GM12874 (cell line): Measurements from ENCODE around the gene HMGCR.

Source experiments
- CTCF ChIP-seq: IDR thresholded peaks from 2 replicates; pipeline ENCODE4 v1.5.1; 2011; ENCODE audit warnings: low read depth, mild to moderate bottlenecking, control low read depth, low read length, moderate library complexity; ENCODE audit not compliant: insufficient read depth

HMGCR gene

GRCh38 chr5:75380099-75380498 is 43.1 kb downstream of the HMGCR start:
- TF ChIP-seq CTCF, result no peak

- TF ChIP-seq CTCF, result no peak
Measured at GRCh38 chr5:75381456-75381855, 44.4 kb downstream of the HMGCR start.

- no peak for TF ChIP-seq CTCF
Measured at GRCh38 chr5:75384218-75384617, 47.2 kb downstream of the HMGCR start.

GRCh38 chr5:75387806-75388205 is 50.8 kb downstream of the HMGCR start:
- no peak for TF ChIP-seq CTCF

GRCh38 chr5:75389430-75389829 is 52.4 kb downstream of the HMGCR start:
- no peak for TF ChIP-seq CTCF

- TF ChIP-seq CTCF, result no peak
Measured at GRCh38 chr5:75395277-75395676, 58.3 kb downstream of the HMGCR start.

GRCh38 chr5:75405296-75405695 is 68.3 kb downstream of the HMGCR start:
- no peak for TF ChIP-seq CTCF
